GM19035 (cell line): ENCODE results near the gene TRNAU1AP.
"Not testable (repeated sequence)": the region's sequence is repeated elsewhere in the genome, so short reads cannot be mapped to it uniquely, and the experiment has no call there.

Source experiments
- ATAC-seq: cut with Tn5 transposase; IDR thresholded peaks from one replicate; pipeline ENCODE4 v1.9.1; 2021; ENCODE audit not compliant: unreplicated experiment

The TRNAU1AP gene

DNA sequence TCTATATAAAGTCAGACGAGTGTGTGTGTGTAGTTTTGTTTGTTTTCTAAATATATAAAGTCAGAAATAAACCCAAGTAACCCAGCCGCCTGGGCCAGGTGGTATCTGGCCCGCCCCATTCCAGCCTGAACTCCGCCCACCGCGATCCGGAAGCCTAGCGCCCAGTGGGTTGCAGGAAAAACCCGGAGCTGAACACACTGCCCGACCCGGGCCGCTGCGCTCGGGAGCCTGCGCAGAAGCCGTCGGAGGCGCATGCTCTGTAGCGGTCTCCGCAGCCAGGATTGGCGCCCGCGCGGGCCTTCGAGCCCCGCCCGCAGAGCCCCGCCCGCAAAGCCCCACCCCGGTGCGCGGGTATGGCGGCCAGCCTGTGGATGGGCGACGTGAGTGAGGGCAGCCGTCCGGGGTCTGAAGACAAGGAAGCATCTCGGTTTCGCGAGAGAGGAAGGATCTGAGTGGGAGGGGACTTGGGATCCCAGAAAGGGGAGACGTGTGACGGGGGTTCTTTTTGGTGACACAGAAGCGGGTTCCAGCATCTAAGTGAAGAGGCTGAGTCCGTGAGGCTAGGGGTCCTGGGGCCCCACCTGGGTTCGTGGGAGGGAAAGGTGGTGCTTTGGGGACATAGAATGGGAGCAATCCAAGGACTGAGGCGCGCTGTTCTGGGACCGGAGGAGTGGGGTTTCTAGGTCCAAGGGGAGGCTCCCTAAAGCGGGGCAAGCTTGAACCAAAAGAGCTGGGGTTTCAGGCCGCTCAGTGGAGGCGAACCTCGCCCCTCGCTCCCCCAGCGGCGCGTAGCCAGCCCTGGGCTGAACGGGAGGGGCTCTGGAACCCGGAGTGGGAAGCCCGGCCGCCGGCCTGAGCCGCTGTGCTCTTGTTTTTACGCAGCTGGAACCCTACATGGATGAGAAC lies at the start of gene TRNAU1AP:
TSS of gene TRNAU1AP (plus strand) at position 328 of the 906 bp plus-strand sequence. CDS start at position 354, 26 bp downstream.
- ATAC-seq, result peak; percentile 92

GRCh38 chr1:28503117-28503516 lies 49.8 kb upstream of the TRNAU1AP start:
- ATAC-seq, result no peak

DNA sequence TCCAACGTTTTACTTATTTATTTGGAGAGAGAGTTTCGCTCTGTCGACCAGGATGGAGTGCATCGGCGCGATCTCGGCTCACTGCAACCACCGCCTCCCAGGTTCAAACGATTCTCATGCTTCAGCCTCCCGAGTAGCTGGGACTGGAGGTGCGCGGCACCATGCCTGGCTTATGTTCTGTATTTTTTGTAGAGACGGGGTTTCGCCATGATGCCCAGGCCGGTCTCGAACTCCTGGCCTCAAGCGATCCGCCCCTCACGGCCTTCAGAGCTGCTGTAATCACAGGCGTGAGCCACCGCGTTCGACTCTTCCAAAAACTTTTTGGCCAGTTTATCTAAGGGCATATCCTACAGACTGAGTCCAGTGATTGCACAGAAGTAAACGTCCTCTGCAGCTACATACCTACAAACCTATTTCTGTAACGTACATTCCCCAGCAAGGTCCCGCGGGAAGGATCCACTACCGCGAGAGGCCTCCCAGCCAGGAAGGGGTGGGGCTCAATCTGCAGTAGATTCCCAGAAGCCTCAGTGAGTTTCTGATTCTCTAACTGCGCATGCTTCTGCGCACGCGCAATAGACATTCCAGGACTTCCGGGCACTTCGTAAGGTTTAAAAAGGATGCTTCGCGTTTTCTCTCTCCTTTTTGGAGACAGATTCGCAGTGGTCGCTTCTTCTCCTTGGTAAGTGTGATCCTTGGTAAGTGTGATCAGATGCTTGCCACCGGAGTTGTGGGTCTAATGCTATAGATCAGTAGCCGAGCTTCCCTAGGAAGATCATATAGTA lies 47.3 kb upstream of the TRNAU1AP start, which contains the start of gene RCC1:
TSS of gene RCC1 (plus strand) at position 638 of the 782 bp plus-strand sequence. CDS start 23,824 bp downstream, outside the sequence.
- peak; percentile 85 for ATAC-seq

GRCh38 chr1:28506907-28507246 lies 46.0 kb upstream of the TRNAU1AP start:
- no peak for ATAC-seq

- ATAC-seq, result no peak
Measured at GRCh38 chr1:28507247-28507645, 45.6 kb upstream of the TRNAU1AP start.

GRCh38 chr1:28507646-28508434 lies 45.0 kb upstream of the TRNAU1AP start:
- no peak for ATAC-seq

DNA sequence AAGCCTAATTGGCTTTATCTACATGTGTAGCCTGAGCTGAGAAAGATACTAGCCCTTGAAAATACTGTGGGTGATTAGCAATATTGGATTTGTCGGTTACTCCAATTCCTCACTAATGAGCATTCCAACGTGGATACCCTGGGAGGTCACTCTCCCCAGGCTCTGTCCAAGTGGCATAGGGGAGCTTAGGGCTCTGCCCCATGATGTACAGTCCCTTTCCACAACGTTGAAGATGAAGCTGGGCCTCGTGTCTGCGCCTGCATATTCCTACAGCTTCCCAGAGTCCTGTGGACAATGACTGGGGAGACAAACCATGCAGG lies 44.5 kb upstream of the TRNAU1AP start:
- ATAC-seq, result no peak

DNA sequence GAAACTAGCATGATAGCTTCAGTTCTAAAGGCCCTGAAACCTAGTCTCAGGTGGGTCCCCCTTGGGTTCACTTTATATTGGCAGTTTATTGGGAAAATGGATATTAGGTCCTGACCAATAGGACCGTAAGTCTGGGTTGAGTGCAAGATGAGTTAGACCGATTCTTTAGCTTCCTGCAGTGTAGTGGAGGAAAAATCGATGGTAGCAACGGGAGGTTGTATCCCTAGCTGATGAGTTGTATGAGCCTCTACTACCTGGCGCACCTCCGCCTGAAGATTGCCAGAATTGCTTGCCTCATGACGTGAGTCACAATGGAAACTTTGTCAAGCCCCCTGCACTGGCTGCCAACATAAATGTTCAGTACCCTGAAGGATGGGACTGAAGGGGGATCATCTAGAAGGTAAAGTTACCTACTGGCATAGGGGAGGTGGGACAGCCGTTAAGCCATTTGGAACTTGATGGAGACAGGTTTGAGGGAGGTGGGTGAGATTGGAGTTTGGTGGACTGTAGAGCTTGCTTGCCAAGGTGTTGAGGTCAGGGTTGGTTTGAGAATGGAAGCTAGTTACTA lies 43.1 kb upstream of the TRNAU1AP start:
- no peak for ATAC-seq

- no peak for ATAC-seq
Measured at GRCh38 chr1:28510273-28510969, 42.5 kb upstream of the TRNAU1AP start.

DNA sequence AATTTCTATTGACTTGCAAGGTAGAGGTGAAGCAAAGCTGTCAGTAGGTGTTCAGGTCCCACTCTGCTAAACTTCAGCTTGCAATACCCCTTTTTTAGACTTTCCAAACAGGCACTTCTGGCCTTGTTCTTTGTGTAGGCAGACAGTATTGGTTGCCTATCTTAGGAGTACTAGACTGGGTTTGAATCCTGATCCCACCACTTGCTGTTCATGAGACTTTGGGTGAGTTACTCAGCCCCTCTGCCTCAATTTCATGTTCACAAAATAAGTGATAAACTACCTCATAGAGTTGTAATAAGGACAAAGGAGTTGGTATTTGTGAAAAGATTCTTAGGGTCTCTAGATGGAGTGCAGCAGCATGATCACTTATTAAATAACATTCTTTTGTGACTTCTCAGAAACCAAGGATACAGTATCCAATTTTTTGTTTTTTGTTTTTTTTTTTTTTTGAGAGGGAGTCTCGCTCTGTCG lies 41.9 kb upstream of the TRNAU1AP start:
- ATAC-seq, result no peak

GRCh38 chr1:28512058-28512611 lies 40.8 kb upstream of the TRNAU1AP start:
- no peak for ATAC-seq

DNA sequence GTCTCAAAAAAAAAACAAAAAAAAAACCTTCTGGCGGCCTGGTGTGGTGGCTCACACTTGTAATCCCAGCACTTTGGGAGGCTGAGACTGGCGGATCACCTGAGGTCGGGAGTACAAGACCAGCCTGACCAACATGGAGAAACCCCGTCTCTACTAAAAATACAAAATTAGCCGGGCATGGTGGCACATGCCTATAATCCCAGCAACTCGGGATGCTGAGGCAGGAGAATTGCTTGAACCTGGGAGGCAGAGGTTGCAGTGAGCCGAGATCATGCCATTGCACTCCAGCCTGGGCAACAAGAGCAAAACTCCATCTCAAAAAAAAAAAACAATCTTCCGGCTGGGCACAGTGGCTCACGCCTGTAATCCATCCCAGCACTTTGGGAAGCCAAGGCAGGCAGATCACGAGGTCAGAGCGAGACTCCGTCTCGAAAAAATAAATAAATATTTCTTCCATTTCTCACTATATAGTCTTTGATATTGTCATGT lies 38.4 kb upstream of the TRNAU1AP start:
- not testable (repeated sequence) for ATAC-seq

DNA sequence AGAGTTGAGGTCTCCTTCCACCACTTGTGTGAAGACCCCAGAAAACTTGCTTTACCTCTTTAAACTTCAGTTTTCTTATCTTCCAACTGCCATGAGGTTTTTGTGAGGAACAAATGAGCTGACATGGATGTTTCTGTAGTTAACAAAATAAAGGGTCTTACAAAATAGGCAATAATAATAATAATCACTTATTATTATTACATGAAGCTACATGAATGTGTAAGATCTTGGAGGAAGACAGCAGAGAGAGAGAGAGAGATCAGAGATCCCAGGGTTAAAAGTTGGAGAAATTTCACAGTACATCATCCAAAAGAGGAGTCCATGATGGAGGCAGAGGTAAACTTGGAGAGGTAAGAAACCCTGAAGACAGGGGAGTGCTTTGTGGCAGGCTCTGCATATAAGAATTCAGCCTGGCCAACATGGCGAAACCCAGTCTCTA lies 36.3 kb upstream of the TRNAU1AP start:
- no peak for ATAC-seq

DNA sequence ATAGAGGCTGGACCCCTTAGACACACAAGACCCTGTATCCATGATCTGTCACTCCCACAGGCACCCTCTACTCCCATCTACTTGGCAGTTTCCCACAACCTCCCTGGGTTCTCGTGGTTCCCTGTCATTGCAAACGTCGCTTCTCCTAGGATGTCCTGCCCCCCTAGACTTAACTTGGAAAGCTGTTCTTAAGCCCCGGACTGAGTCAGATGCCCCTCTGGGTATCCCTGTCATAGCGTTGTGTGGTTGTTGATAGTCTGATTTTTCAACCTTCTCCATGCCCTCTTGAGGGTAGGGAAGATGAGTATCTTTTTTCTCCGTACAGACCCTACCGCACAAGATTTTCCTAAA lies 35.3 kb upstream of the TRNAU1AP start:
- ATAC-seq, result peak; percentile 6

- peak; percentile 81 for ATAC-seq
Measured at GRCh38 chr1:28518000-28518744, 34.7 kb upstream of the TRNAU1AP start.

GRCh38 chr1:28518745-28519341 lies 34.0 kb upstream of the TRNAU1AP start:
- peak; percentile 11 for ATAC-seq

- no peak for ATAC-seq
Measured at GRCh38 chr1:28519946-28520725, 32.7 kb upstream of the TRNAU1AP start.

DNA sequence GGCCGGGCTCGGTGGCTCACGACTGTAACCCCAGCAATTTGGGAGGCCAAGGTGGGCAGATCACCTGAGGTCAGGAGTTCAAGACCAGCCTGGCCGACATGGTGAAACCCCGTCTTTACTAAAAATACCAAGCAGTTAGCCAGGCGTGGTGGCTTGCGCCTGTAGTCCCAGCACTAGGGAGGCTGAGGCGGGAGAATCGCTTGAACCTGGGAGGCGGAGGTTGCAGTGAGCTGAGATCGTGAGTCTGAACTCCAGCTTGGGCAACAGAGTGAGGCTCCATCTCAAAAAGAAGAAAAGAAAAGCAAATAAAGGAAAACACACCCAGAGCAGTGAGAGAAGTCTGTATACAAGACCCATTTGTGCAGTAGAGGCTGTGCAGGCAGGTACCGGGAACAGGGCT lies 32.1 kb upstream of the TRNAU1AP start:
- ATAC-seq, result not testable (repeated sequence)
